ENCODE measurements around the gene MEIOC. TPM values are rescaled to one million over a fixed set of nuclear protein-coding genes. Genes with fewer than 3 reads are reported as not detected.

MEIOC gene
- total and polyA plus RNA-seq, 2 donors (not counting 3 experiments of a cell fraction or from before 2014, with no cell fraction given): 0.08 to 0.46 TPM

DNA sequence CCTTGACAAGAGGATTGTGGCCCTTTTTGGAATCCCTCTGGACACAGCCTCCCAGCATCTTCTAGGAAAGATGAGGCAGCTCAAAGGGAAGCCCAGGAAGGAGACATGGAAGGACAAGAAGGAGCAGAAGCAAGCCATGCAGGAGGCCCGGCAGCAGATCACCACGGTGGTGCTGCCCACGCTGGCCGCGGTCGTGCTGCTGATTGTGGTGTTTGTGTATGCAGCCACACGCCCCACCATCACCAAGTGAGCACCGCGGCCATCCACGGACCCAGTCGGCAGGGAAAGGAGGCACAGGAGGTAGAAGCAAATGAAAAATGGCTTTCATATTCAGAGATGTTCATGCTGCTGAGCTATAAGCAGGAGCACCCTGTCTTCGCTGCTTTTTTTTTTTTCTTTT is 10.9 kb upstream of the MEIOC start:
- H3K9me1 ChIP-seq (replicated peaks; ENCODE audit: control insufficient read depth, extremely low read depth, insufficient read depth, low read length): no peaks in the 10 kb centered on the region
- BruUV-seq (replicated peaks): no TSS peak
- no peak overlapping the region for H3K9ac ChIP-seq (replicated peaks; ENCODE audit: extremely low read depth, insufficient read depth, low read length)
- no peaks in the 10 kb centered on the region for H3K79me2 ChIP-seq (ENCODE audit: control insufficient read depth, insufficient read depth, low read length)
- no peak overlapping the region for H3K27ac ChIP-seq (ENCODE audit: insufficient read depth, low read depth, low read length)
- peaks cover 5 to 25% of the 10 kb centered on the region in 2 experiments for H3K27me3 ChIP-seq (ENCODE audit: control insufficient read depth in 2 of 2, insufficient read depth in 2 of 2, low read length in 2 of 2)
- no peaks in the 10 kb centered on the region for H3K36me3 ChIP-seq (ENCODE audit: control insufficient read depth in 2 of 2, extremely low read depth in 1 of 2, insufficient read depth in 2 of 2, low read length in 2 of 2)
- POLR2A ChIA-PET: no interaction called here
- intact Hi-C loops (cut with micrococcal nuclease) (no loop called here), dilution Hi-C loops (cut with MboI; ENCODE audit: extremely low pct_ligation_motif_present, low sequenced_read_pairs) (no loop called here)
- no peak overlapping the region for H2AFZ ChIP-seq (ENCODE audit: low read depth, low read length)
- no peaks in the 10 kb centered on the region for H3K4me1 ChIP-seq (ENCODE audit: control insufficient read depth, extremely low read depth, insufficient read depth, low read length)
- no peaks in the 10 kb centered on the region for H4K20me1 ChIP-seq (replicated peaks; ENCODE audit: control insufficient read depth, extremely low read depth, insufficient read depth, low read length)
- CTCF ChIA-PET: interaction anchor here (0.9 to 2.1 kb wide), 3 partner anchors 10 to 122 kb away, joined by 3 to 6 read pairs (median 5); partner anchors contain the start of gene MEIOC
- H3K4me2 ChIP-seq (ENCODE audit: insufficient read depth, low read length): no peak overlapping the region
- DNase-seq (ENCODE audit: low read depth, low spot score) (no peak), FAIRE-seq (no peak)
- no peak overlapping the region for H3K4me3 ChIP-seq (replicated peaks in 1 of 3; ENCODE audit: insufficient read depth in 1 of 3, low read depth in 1 of 3, low read length in 3 of 3)
- no peaks in the 10 kb centered on the region for H3K9me3 ChIP-seq (replicated peaks; ENCODE audit: control insufficient read depth, insufficient read depth, low read length)
- TF ChIP-seq FOS (IDR thresholded peaks at IDR 0.05; ENCODE audit: borderline replicate concordance, insufficient read depth, low read length): no peak
- no peak for TF ChIP-seq POLR2AphosphoS5 (IDR thresholded peaks at IDR 0.05; ENCODE audit: insufficient read depth, low read depth, low read length)
- TF ChIP-seq POLR2A (IDR thresholded peaks at IDR 0.05; ENCODE audit: low read depth, low read length): no peak
- TF ChIP-seq, protein P1, sequence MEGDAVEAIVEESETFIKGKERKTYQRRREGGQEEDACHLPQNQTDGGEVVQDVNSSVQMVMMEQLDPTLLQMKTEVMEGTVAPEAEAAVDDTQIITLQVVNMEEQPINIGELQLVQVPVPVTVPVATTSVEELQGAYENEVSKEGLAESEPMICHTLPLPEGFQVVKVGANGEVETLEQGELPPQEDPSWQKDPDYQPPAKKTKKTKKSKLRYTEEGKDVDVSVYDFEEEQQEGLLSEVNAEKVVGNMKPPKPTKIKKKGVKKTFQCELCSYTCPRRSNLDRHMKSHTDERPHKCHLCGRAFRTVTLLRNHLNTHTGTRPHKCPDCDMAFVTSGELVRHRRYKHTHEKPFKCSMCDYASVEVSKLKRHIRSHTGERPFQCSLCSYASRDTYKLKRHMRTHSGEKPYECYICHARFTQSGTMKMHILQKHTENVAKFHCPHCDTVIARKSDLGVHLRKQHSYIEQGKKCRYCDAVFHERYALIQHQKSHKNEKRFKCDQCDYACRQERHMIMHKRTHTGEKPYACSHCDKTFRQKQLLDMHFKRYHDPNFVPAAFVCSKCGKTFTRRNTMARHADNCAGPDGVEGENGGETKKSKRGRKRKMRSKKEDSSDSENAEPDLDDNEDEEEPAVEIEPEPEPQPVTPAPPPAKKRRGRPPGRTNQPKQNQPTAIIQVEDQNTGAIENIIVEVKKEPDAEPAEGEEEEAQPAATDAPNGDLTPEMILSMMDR (IDR thresholded peaks at IDR 0.05; ENCODE audit: extremely low read depth in 1 of 2, insufficient read depth in 1 of 2, low read depth in 1 of 2, low read length in 2 of 2): no peak
- TF ChIP-seq GATA2 (IDR thresholded peaks at IDR 0.05; ENCODE audit: insufficient read depth, insufficient read length, low read depth, low read length): no peak

DNA sequence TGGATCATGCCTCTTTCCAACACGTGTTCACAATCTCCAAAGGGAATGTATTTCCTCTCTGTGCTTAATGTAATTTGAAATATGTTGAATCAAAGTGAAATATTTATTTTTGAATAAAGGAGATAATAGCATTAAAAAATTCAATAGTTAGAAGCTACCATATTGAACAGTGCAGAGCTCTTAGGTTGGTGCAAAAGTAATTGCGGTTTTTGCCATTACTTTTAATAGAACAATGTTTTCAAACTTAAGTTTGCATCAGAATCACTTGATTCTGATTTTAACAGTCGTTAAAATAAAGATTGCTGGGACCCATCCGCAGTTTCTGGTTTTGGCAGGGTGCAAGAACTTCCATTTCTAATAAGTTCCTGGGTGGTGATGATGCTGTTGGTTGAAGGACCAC is 10.0 kb upstream of the MEIOC start:
- no peak overlapping the region for H2AFZ ChIP-seq (ENCODE audit: low read depth, low read length)
- no peaks in the 10 kb centered on the region for H3K9me3 ChIP-seq (replicated peaks; ENCODE audit: control insufficient read depth, insufficient read depth, low read length)
- no peak overlapping the region for H3K27ac ChIP-seq (ENCODE audit: insufficient read depth, low read depth, low read length)
- H3K4me2 ChIP-seq (ENCODE audit: insufficient read depth, low read length): no peak overlapping the region
- no peak overlapping the region for H3K4me3 ChIP-seq (replicated peaks in 1 of 3; ENCODE audit: insufficient read depth in 1 of 3, low read depth in 1 of 3, low read length in 3 of 3)
- no peaks in the 10 kb centered on the region for H3K79me2 ChIP-seq (ENCODE audit: control insufficient read depth, insufficient read depth, low read length)
- dilution Hi-C loops (cut with MboI; ENCODE audit: extremely low pct_ligation_motif_present, low sequenced_read_pairs): no loop called here
- H3K9ac ChIP-seq (replicated peaks; ENCODE audit: extremely low read depth, insufficient read depth, low read length): no peak overlapping the region
- no peaks in the 10 kb centered on the region for H3K36me3 ChIP-seq (ENCODE audit: control insufficient read depth in 2 of 2, extremely low read depth in 1 of 2, insufficient read depth in 2 of 2, low read length in 2 of 2)
- H3K9me1 ChIP-seq (replicated peaks; ENCODE audit: control insufficient read depth, extremely low read depth, insufficient read depth, low read length): no peaks in the 10 kb centered on the region
- intact Hi-C loops (cut with micrococcal nuclease): no loop called here
- no TSS peak for BruUV-seq (replicated peaks)
- H3K4me1 ChIP-seq (ENCODE audit: control insufficient read depth, extremely low read depth, insufficient read depth, low read length): no peaks in the 10 kb centered on the region
- ChIA-PET POLR2A (no interaction called here), CTCF (interaction anchor here (1.7 to 2.1 kb wide), 3 partner anchors 9 to 123 kb away, joined by 5 to 6 read pairs (median 6); partner anchors contain the start of gene MEIOC)
- FAIRE-seq (no peak), DNase-seq (ENCODE audit: low read depth, low spot score) (no peak)
- H4K20me1 ChIP-seq (replicated peaks; ENCODE audit: control insufficient read depth, extremely low read depth, insufficient read depth, low read length): no peaks in the 10 kb centered on the region
- H3K27me3 ChIP-seq (ENCODE audit: control insufficient read depth in 2 of 2, insufficient read depth in 2 of 2, low read length in 2 of 2): peaks cover 5 to 25% of the 10 kb centered on the region in 2 experiments
- TF ChIP-seq MAX (IDR thresholded peaks at IDR 0.05; ENCODE audit: insufficient read depth, insufficient read length): no peak
- no peak for TF ChIP-seq GATA2 (IDR thresholded peaks at IDR 0.05; ENCODE audit: insufficient read depth, insufficient read length, low read depth, low read length)
- TF ChIP-seq POLR2AphosphoS5 (IDR thresholded peaks at IDR 0.05; ENCODE audit: insufficient read depth, low read depth, low read length): no peak
- no peak for TF ChIP-seq EZH2 (IDR thresholded peaks at IDR 0.05; ENCODE audit: borderline replicate concordance, low read depth, low read length, severe bottlenecking)
- TF ChIP-seq FOS (IDR thresholded peaks at IDR 0.05; ENCODE audit: borderline replicate concordance, insufficient read depth, low read length): no peak
- no peak for TF ChIP-seq POLR2A (IDR thresholded peaks at IDR 0.05; ENCODE audit: low read depth, low read length)
- TF ChIP-seq, protein P1 (IDR thresholded peaks at IDR 0.05; ENCODE audit: extremely low read depth in 1 of 2, insufficient read depth in 1 of 2, low read depth in 1 of 2, low read length in 2 of 2): no peak
- TF ChIP-seq MYC (IDR thresholded peaks at IDR 0.05; ENCODE audit: low read depth, low read length): no peak
